Stomach (tissue), 9 donors: ENCODE data around the gene BARX1. TPM values are rescaled to one million over a fixed set of nuclear protein-coding genes. Genes with fewer than 3 reads are reported as not detected.

ENCODE experiments used
- DNase-seq, 2 donors: peaks; one replicate each; pipeline versions ENCODE4 v3.0.0 to v3.0.0-alpha.2; 2013 to 2019
- H3K27ac ChIP-seq, 5 donors: fragments of 200-600 bp in 4 of 5; sonication (generic) in 4 of 5; one replicate each; pipeline ENCODE4 v1.5.1; 2013 to 2019; ENCODE audit warnings: mild to moderate bottlenecking in 1 of 5, moderate library complexity in 1 of 5
- H3K27me3 ChIP-seq, 3 donors: fragments of 200-600 bp; sonication (generic); one replicate each; pipeline ENCODE4 v1.5.1; 2017 to 2019; ENCODE audit warnings: mixed run types in 1 of 3
- H3K36me3 ChIP-seq, 4 donors: fragments of 200-600 bp; sonication (generic); 1 replicate in 3 of 4; 2 replicates in 1 of 4; pipeline ENCODE4 v1.5.1; 2016 to 2019
- H3K4me1 ChIP-seq, 4 donors: fragments of 200-600 bp; sonication (generic); one replicate each; pipeline ENCODE4 v1.5.1; 2016 to 2019
- H3K4me3 ChIP-seq, 4 donors: fragments of 200-600 bp; sonication (generic) in 3 of 4; one replicate each; pipeline ENCODE4 v1.5.1; 2016 to 2019; ENCODE audit warnings: mild to moderate bottlenecking in 1 of 4
- H3K9me3 ChIP-seq, 4 donors: fragments of 200-600 bp; sonication (generic); one replicate each; pipeline ENCODE4 v1.5.1; 2016 to 2019
- CTCF ChIP-seq, 7 experiments: fragments of 450-650 bp in 4 of 7; fragments of 200-600 bp in 3 of 7; sonication (generic) in 3 of 7; IDR thresholded peaks; one replicate each; pipeline ENCODE4 v1.5.1; 2016 to 2019; ENCODE audit warnings: antibody characterized with exemption in 7 of 7, control low read depth in 2 of 7, mild to moderate bottlenecking in 1 of 7
- EP300 ChIP-seq: sonication (generic); formaldehyde crosslinking; IDR thresholded peaks from one replicate; pipeline ENCODE4 v1.6.1; 2017; ENCODE audit warnings: antibody characterized with exemption
- POLR2A ChIP-seq, 4 donors: fragments of 450-650 bp; IDR thresholded peaks; one replicate each; pipeline ENCODE4 v1.6.1; 2016; ENCODE audit warnings: antibody characterized with exemption in 4 of 4, control low read depth in 2 of 4, mild to moderate bottlenecking in 1 of 4, moderate library complexity in 1 of 4
- POLR2AphosphoS5 ChIP-seq, 3 donors: sonication (generic); formaldehyde crosslinking; IDR thresholded peaks; one replicate each; pipeline ENCODE4 v1.6.1; 2016; ENCODE audit warnings: antibody characterized with exemption in 3 of 3
- WGBS, 5 donors: extraction: QIAGEN DNeasy Blood & Tissue Kit in 3 of 5; methylation state at CpG; one replicate each; pipeline versions ENCODE4 v1.1.5 to v1.1.7; 2013 to 2018; 5-methylcytosine and 5-hydroxymethylcytosine counted together
- intact Hi-C: fragments of 100-400 bp; cut with DNase I; formaldehyde crosslinking; loops from one replicate; pipeline ENCODE4 v1.15.1; 2023; ENCODE audit warnings: low total_unique reads
- polyA plus RNA-seq, 3 donors: library from polyadenylated mRNA; stranded (reverse); fragments of 200-250 nt; gene quantifications; one replicate each; pipeline ENCODE4 v1.2.3, GENCODE V29; 2013
- total RNA-seq, 5 donors: library from RNA; depleted of rRNA; stranded (reverse); fragments of >200 nt; gene quantifications; one replicate each; pipeline versions ENCODE4 v1.1.0 to v1.2.3, GENCODE V29; 2014 to 2016
- donor health status: healthy with polysubstance abuse.
- donor health status: Bipolar disorder and iron deficiency.
- donor health status: healthy.

Gene BARX1
- total and polyA plus RNA-seq, 8 donors: 42.0 to 256 (median 141) TPM; not detected in 1

- WGBS, 5 donors: 84 to 94% (median 93%) methylated on average over 9 to 10 of the region's 10 CpGs
- Histone ChIP-seq H3K36me3 (no peaks in the 10 kb centered on the region), H3K27ac (no peak overlapping the region), H3K4me1 (peaks cover 0 to 22% (median 10%) of the 10 kb centered on the region in 4 donors), H3K4me3 (no peak overlapping the region), H3K9me3 (no peaks in the 10 kb centered on the region), H3K27me3 (peaks cover 0 to 10% (median 3%) of the 10 kb centered on the region in 3 donors)
- intact Hi-C loops: no loop called here
- TF ChIP-seq CTCF (IDR thresholded peaks at IDR 0.05) (no peak), EP300 (no peak), POLR2AphosphoS5 (IDR thresholded peaks at IDR 0.05) (no peak), POLR2A (IDR thresholded peaks at IDR 0.05) (no peak)
- DNase-seq: no peak
Observed at GRCh38 chr9:93905473-93906133, 49.6 kb downstream of the BARX1 start.

DNA sequence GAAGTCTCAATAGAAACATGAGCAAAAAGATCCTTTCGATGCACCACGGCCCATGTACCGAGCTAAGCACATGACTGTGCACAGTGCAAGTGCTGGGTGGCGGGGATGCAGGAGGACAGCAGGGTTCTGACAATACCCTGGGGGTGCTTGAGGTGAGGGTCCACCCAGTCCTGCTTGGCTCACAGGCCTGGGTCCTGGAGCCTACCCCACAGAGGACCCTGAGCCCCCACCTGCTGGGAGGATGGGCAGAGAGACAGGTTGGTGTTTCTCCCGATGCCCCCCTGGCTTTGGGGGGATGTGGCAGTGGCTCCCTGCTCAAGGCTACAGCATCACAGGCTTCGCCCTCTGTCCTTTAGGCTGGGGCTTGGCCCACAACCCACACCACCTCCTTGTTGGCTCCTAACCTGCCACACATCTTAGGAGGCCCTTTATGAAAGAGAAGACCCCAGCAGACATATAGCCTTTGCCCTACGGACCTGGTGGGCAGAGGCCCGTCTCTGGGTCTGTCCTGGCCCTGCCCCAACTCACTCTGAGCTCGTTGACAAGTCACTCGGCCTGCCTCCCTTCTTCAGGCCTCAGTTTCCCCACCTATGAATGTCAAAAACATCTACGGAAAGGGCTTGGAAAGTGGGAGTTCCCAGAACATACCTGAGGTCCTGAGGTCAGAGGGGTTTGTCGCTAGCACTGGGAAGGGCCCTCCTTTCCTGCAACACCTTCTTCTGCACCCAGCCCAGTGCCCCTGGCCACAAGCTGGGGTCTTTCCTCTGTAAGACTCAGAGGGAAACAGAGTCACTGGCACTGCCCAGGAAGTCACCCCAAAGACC lies 50.3 kb downstream of the BARX1 start:
- Histone ChIP-seq H3K36me3 (no peaks in the 10 kb centered on the region), H3K9me3 (no peaks in the 10 kb centered on the region), H3K4me1 (peaks cover 0 to 14% (median 7%) of the 10 kb centered on the region in 4 donors), H3K27me3 (peaks cover 0 to 10% (median 3%) of the 10 kb centered on the region in 3 donors), H3K4me3 (no peak overlapping the region), H3K27ac (no peak overlapping the region)
- 80 to 86% (median 82%) methylated on average over 11 to 12 of the region's 12 CpGs for WGBS, 5 donors
- no peak for TF ChIP-seq POLR2AphosphoS5 (IDR thresholded peaks at IDR 0.05)
- TF ChIP-seq EP300: no peak
- TF ChIP-seq POLR2A (IDR thresholded peaks at IDR 0.05): no peak
- no peak for TF ChIP-seq CTCF (IDR thresholded peaks at IDR 0.05)
- no peak for DNase-seq
- intact Hi-C loops: no loop called here

GRCh38 chr9:93903886-93904648 lies 51.1 kb downstream of the BARX1 start:
- Histone ChIP-seq H3K36me3 (no peaks in the 10 kb centered on the region), H3K9me3 (no peaks in the 10 kb centered on the region), H3K27me3 (peaks cover 0 to 6% (median 3%) of the 10 kb centered on the region in 3 donors), H3K4me1 (peaks cover 0 to 6% (median 5%) of the 10 kb centered on the region in 4 donors), H3K27ac (no peak overlapping the region), H3K4me3 (no peak overlapping the region)
- intact Hi-C loops: no loop called here
- WGBS, 5 donors: 80 to 84% (median 82%) methylated on average over 9 to 10 of the region's 10 CpGs
- DNase-seq: no peak
- TF ChIP-seq POLR2A (IDR thresholded peaks at IDR 0.05): no peak
- no peak for TF ChIP-seq POLR2AphosphoS5 (IDR thresholded peaks at IDR 0.05)
- no peak for TF ChIP-seq EP300
- no peak for TF ChIP-seq CTCF (IDR thresholded peaks at IDR 0.05)
